Activated CD4-positive, alpha-beta memory T cell treated with anti-CD3 and anti-CD28 coated beads for 36 hours (primary cell): ENCODE data around the gene IFNAR1. TPM values are rescaled to one million over a fixed set of nuclear protein-coding genes. Genes with fewer than 3 reads are reported as not detected.
"Not testable (repeated sequence)": the region's sequence is repeated elsewhere in the genome, so short reads cannot be mapped to it uniquely, and the experiment has no call there.

ENCODE experiments used
- CTCF ChIA-PET: fragments of 350-600 bp; sonication (Branson Sonifier 250); formaldehyde crosslinking; loops from one replicate; lab custom pipeline; 2021; ENCODE audit warnings: antibody characterized with exemption, inconsistent platforms; lab: Charles Lee
- POLR2A ChIA-PET: fragments of 350-600 bp; sonication (Branson Sonifier 250); formaldehyde crosslinking; loops from one replicate; lab custom pipeline; 2021; ENCODE audit warnings: antibody characterized with exemption; lab: Charles Lee
- DNase-seq: peaks from one replicate; pipeline ENCODE4 v3.0.0-alpha.2; 2020
- H3K27ac Mint-ChIP-seq: one replicate; pipeline ENCODE4 v1.8.0; 2021; ENCODE audit warnings: mixed read lengths
- H3K27me3 Mint-ChIP-seq: one replicate; pipeline ENCODE4 v1.8.0; 2021; ENCODE audit warnings: mixed read lengths
- H3K36me3 Mint-ChIP-seq: one replicate; pipeline ENCODE4 v1.8.0; 2021; ENCODE audit warnings: mixed read lengths
- H3K4me1 Mint-ChIP-seq: one replicate; pipeline ENCODE4 v1.8.0; 2021; ENCODE audit warnings: low read depth, mixed read lengths
- H3K4me3 Mint-ChIP-seq: one replicate; pipeline ENCODE4 v1.8.0; 2021; ENCODE audit warnings: mild to moderate bottlenecking, mixed read lengths
- H3K9me3 Mint-ChIP-seq: one replicate; pipeline ENCODE4 v1.8.0; 2021; ENCODE audit warnings: mixed read lengths
- intact Hi-C: fragments of 100-400 bp; cut with micrococcal nuclease; formaldehyde crosslinking; loops from one replicate; pipeline ENCODE4 v1.15.1; 2023
- total RNA-seq, 2 experiments: library from RNA; stranded (reverse); gene quantifications; one replicate each; pipeline ENCODE4 v1.2.3, GENCODE V29; 2021

The IFNAR1 gene
- total RNA-seq, 2 experiments from 2014 or later, result 28.0 to 32.0 TPM

DNA sequence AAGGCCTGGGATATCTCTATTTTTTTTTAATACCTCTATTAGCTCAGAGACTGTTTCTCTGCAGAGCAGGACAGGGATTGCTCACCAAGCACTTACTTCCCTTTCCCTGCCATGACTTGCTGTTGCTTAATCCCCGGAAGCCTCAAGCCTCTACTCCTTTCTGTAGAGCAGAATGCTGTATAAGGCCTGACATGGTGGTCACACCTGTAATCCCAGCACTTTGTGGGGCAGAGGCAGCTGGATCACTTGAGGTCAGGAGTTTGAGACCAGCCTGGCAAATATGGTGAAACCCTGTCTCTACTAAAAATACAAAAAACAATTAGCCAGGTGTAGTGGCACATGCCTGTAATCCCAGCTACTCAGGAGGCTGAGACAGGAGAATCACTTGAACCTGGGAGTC, 55.2 kb downstream of the IFNAR1 start:
- ChIA-PET CTCF (interaction anchor here (1.2 to 4.7 kb wide), 5 partner anchors 10 to 183 kb away, joined by 4 to 20 read pairs (median 7); no protein-coding TSS in a partner anchor), POLR2A (interaction anchor here (1.3 to 1.9 kb wide), 3 partner anchors 18 to 55 kb away, joined by 5 to 10 read pairs (median 8); partner anchors contain the start of gene IFNAR1)
- not testable (repeated sequence) for H3K27me3 Mint-ChIP-seq, H3K36me3 Mint-ChIP-seq, DNase-seq, H3K9me3 Mint-ChIP-seq
- peak overlapping the region; percentile 44 for H3K4me3 Mint-ChIP-seq
- intact Hi-C loops, result loop anchor here (1.0 to 5.0 kb wide), 4 partner anchors 19 to 608 kb away; partner anchors contain the start of genes CRYZL1, ITSN1 and TMEM50B
- peaks cover 60% of the 10 kb centered on the region for H3K4me1 Mint-ChIP-seq
- peak overlapping the region; percentile 81 for H3K27ac Mint-ChIP-seq

DNA sequence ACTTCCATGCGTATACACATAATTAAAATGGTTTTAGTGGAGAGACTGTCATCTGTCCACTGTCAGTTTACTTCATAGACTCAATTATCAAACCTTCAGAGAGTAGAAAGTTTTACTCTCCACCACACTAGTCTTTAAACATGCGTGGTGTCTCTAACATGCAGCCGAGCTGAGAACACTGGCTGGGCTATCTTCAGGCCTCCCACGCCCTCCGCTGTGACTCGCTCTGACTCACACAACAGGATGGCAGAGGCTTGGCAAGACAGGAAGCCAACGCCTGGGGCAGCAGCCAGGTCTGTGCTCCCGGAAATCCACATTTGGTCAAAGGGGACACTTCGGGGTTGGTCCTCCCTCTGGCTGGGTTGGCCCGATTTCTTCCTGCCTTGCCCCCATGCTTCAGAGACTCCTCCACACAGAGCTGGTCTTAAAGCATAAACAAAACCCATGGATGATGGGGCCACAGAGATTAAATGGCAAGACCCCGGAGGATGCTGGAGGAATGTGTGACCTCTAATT, 55.8 kb downstream of the IFNAR1 start:
- DNase-seq, result peak; percentile 97
- no peaks in the 10 kb centered on the region for H3K36me3 Mint-ChIP-seq
- H3K27me3 Mint-ChIP-seq, result peaks cover 10% of the 10 kb centered on the region
- ChIA-PET POLR2A (interaction anchor here (0.7 to 1.9 kb wide), 6 partner anchors 19 to 209 kb away, joined by 3 to 10 read pairs (median 6); partner anchors contain the start of gene IFNAR1), CTCF (interaction anchor here (1.2 to 4.7 kb wide), 5 partner anchors 10 to 183 kb away, joined by 4 to 20 read pairs (median 7); no protein-coding TSS in a partner anchor)
- H3K9me3 Mint-ChIP-seq, result no peaks in the 10 kb centered on the region
- H3K4me1 Mint-ChIP-seq, result peaks cover 61% of the 10 kb centered on the region
- H3K4me3 Mint-ChIP-seq, result peak overlapping the region; percentile 44
- intact Hi-C loops, result loop anchor here (1.0 to 5.0 kb wide), 4 partner anchors 19 to 608 kb away; partner anchors contain the start of genes CRYZL1, ITSN1 and TMEM50B
- H3K27ac Mint-ChIP-seq, result peak overlapping the region; percentile 81

DNA sequence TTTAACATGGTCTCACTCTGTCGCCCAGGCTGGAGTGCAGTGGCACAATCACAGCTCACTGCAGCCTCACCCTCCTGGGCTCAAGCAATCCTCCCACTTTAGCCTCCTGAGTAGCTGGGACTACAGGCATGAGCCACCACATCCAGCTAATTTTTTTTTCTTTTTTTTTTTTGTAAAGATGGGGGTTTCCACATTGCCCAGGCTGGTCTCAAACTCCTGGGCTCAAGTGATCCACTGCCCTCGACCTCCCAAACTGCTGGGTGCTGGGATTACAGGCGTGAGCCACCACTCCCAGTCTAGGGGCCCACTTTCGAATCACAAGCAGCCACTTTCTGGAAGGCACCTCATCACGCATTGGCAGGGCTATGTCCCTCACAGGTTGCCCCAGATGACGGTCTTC, 56.6 kb downstream of the IFNAR1 start:
- H3K9me3 Mint-ChIP-seq, H3K27me3 Mint-ChIP-seq, H3K4me3 Mint-ChIP-seq, DNase-seq, H3K36me3 Mint-ChIP-seq: not testable (repeated sequence)
- POLR2A ChIA-PET, result interaction anchor here (1.1 to 1.9 kb wide), 4 partner anchors 20 to 208 kb away, joined by 3 to 10 read pairs (median 6); partner anchors contain the start of gene IFNAR1
- intact Hi-C loops, result loop anchor here (5.0 kb wide), 1 partner anchor 261 kb away; the partner anchor contains the start of genes CRYZL1 and ITSN1
- H3K27ac Mint-ChIP-seq, result peak overlapping the region; percentile 81
- CTCF ChIA-PET, result interaction anchor here (2.0 to 4.7 kb wide), 3 partner anchors 19 to 184 kb away, joined by 7 to 20 read pairs (median 18); no protein-coding TSS in a partner anchor
- H3K4me1 Mint-ChIP-seq, result peaks cover 62% of the 10 kb centered on the region

DNA sequence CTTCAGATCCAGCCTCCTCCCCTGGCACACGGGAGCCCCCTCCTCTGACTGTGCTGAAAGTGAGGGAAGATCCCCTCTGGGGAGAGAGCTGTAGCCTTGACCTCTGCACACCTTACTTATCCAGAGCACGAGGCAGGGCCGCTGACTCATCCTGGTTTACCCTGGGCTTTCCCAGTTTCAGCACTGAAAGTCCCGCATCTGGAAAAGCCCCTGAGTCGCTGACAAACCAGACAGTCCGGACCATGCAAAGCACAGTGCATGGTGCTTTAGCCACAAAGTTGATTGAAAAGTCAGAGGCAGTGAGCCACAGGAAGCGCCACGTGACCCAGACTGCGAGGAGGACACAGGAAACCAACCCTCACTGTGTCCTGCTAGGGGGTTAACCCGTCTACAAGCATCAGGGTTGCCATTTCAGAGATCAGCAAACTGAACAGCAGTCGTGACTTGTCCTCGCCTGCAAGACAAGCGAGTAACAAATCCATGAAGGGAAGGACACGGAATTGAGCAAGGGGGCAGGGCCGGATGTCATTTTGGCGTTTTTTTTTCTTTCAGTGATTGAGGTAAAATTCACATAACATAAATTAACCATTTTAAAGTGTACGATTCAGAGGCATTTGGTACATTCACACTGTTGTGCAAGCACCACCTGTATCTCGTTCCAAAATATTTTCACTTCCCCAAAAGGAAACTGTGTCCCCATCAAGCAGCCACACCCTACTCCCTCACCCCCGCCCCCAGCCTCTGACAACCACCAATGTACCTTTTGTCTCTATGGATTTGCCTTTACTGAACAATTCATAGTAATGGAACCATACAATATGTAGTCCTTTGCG, 58.5 kb downstream of the IFNAR1 start:
- intact Hi-C loops, result loop anchor here (1.0 to 5.0 kb wide), 8 partner anchors 21 to 450 kb away; partner anchors contain the start of genes CRYZL1, IFNAR1, ITSN1 and SON
- ChIA-PET CTCF (interaction anchor here (0.6 to 1.7 kb wide), 3 partner anchors 22 to 715 kb away, joined by 3 to 7 read pairs (median 3); no protein-coding TSS in a partner anchor), POLR2A (no interaction called here)
- Mint-ChIP-seq H3K4me1 (peaks cover 62% of the 10 kb centered on the region), H3K4me3 (peak overlapping the region; percentile 60), H3K27ac (peak overlapping the region; percentile 58), H3K9me3 (no peaks in the 10 kb centered on the region), H3K27me3 (peaks cover 8% of the 10 kb centered on the region), H3K36me3 (no peaks in the 10 kb centered on the region)
- peak; percentile 91 for DNase-seq

DNA sequence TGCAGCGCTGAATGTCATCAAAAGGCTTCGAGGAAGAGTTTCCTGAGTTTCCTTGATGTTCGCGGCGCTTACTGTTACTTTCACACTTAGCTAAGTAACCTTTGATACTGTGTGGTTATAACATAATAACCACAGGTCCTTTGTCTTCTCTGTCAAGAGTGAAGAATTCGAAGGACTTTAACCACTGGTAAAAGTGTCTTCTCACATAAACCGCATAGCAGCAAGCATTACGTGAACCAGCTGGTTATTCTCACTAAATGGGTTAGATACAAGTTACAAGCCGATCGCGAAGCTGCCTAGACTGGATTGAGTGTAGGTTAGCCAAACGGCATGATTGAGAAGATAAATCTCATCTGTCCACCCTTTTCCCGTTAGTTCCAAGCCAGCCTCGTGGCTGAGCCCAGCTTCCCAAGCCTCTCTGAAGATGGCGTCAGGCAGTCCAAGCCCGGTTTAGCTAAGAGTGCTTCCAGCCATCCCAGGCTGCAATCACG, 60.1 kb downstream of the IFNAR1 start:
- POLR2A ChIA-PET, result interaction anchor here (0.6 to 2.3 kb wide), 5 partner anchors 22 to 60 kb away, joined by 4 to 10 read pairs (median 4); partner anchors contain the start of gene IFNAR1

DNA sequence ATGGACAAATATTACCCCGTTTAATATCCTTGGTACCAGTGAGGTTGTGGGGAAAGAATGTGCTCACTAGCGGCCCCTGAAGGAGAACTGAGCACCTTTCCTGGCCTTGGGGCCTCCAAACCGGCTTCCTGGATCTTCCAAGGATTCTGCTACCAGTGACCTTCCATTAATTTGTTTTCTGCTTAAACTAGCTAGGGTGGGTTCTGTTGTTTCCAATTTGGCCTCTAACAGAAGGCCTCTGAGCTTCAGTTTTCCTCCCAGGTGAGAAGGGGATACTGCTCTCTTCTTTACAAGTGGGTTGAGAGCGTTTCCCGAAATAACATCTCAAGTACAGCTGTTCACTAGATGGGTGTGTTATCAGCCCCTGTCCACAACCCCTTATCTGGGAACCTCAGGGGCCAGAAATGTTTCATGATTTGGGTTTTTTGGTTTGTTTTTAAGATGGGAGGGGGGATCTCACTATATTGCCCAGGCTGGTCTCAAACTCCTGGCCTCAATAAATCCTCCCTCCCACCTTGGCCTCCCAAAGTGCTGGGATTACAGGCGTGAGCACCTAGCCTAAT, 61.5 kb downstream of the IFNAR1 start:
- Mint-ChIP-seq H3K27ac (no peak overlapping the region), H3K4me3 (no peak overlapping the region), H3K9me3 (no peaks in the 10 kb centered on the region), H3K4me1 (peaks cover 41% of the 10 kb centered on the region), H3K36me3 (no peaks in the 10 kb centered on the region), H3K27me3 (peaks cover 16% of the 10 kb centered on the region)
- CTCF ChIA-PET, result interaction anchor here (0.7 to 2.6 kb wide), 6 partner anchors 10 to 469 kb away, joined by 3 to 12 read pairs (median 7); no protein-coding TSS in a partner anchor
- no peak for DNase-seq
- intact Hi-C loops, result no loop called here
- POLR2A ChIA-PET, result interaction anchor here (2.3 kb wide), 1 partner anchor 48 kb away, joined by 8 read pairs; no protein-coding TSS in a partner anchor

More for the DNA sequence above, 60.1 kb downstream of the IFNAR1 start:
- peaks cover 13% of the 10 kb centered on the region for H3K27me3 Mint-ChIP-seq
- no peaks in the 10 kb centered on the region for H3K9me3 Mint-ChIP-seq
- H3K4me3 Mint-ChIP-seq, result peak overlapping the region; percentile 37
- intact Hi-C loops, result loop anchor here (5.0 kb wide), 1 partner anchor 257 kb away; the partner anchor contains the start of genes CRYZL1 and ITSN1
- H3K36me3 Mint-ChIP-seq, result no peaks in the 10 kb centered on the region
- peak overlapping the region; percentile 38 for H3K27ac Mint-ChIP-seq
- DNase-seq, result peak; percentile 36
- H3K4me1 Mint-ChIP-seq, result peaks cover 56% of the 10 kb centered on the region
- CTCF ChIA-PET, result interaction anchor here (0.8 to 2.6 kb wide), 10 partner anchors 9 to 468 kb away, joined by 3 to 22 read pairs (median 8); no protein-coding TSS in a partner anchor

DNA sequence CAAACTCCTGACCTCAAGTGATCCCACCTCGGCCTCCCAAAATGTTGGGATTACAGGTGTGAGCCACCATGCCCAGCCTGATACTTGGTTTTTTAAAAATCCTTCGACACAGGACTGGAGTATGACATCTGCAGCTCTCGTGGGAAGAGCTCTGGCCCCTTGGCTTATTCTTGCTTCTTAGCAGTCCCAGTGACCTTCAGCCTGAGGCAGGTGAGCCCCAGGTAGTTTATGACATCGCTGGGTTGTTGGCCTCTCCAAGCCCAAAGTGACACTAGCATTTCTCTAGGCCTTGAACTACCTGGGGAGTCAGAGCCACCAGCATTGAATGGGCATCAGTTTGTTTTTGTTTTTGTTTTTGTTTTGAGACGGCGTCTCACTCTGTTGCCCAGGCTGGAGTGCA, 62.5 kb downstream of the IFNAR1 start:
- Mint-ChIP-seq H3K27ac (no peak overlapping the region), H3K4me3 (no peak overlapping the region), H3K9me3 (no peaks in the 10 kb centered on the region), H3K36me3 (no peaks in the 10 kb centered on the region), H3K4me1 (peaks cover 33% of the 10 kb centered on the region), H3K27me3 (peaks cover 16% of the 10 kb centered on the region)
- intact Hi-C loops, result no loop called here
- no peak for DNase-seq
- ChIA-PET CTCF (interaction anchor here (1.1 kb wide), 1 partner anchor 57 kb away, joined by 3 read pairs; no protein-coding TSS in a partner anchor), POLR2A (no interaction called here)

DNA sequence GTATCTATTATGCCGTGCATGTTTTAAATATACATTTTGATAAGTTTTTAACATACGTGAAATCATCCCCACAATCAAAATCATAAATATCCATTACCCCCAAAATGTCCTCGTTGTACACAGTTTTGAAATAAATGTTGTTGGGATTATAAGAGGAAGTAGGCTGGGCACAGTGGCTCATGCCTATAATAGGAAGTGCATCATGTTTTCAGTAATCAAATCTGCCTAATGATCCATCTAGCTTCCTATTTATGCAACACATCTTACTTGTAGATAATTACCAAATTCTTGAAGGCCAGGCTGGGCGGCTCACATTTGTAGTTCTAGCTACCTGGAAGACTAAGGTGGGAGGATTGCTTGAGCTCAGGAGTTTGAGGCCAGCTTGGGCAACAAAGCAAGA, 63.4 kb downstream of the IFNAR1 start:
- H3K36me3 Mint-ChIP-seq, result no peaks in the 10 kb centered on the region

DNA sequence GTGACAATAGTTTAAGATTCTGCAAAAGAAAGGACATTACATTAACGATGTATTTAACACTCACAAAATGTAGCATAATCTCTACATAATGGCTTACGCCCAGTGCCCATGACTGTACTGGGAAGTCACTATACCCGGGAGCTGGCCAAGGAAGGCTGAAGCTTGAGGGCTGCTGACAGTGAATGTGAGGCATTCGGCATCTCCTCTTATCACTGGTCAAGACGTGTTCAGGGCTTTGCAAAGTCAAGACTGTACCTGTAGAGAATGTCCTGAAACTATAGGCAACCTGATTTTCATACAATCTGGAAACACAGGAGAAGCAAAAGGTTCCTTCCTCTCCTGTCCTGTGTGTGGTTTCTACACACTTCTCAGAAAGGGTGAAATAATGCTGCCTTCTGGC, 65.7 kb downstream of the IFNAR1 start:
- intact Hi-C loops, result no loop called here
- H3K4me3 Mint-ChIP-seq, result no peak overlapping the region
- H3K4me1 Mint-ChIP-seq, result peaks cover 1% of the 10 kb centered on the region
- H3K27me3 Mint-ChIP-seq, result peaks cover 18% of the 10 kb centered on the region
- H3K36me3 Mint-ChIP-seq, result no peaks in the 10 kb centered on the region
- POLR2A ChIA-PET, result no interaction called here
- CTCF ChIA-PET, result no interaction called here
- DNase-seq, result no peak
- H3K27ac Mint-ChIP-seq, result no peak overlapping the region
- no peaks in the 10 kb centered on the region for H3K9me3 Mint-ChIP-seq

More for the DNA sequence above, 63.4 kb downstream of the IFNAR1 start:
- ChIA-PET CTCF (no interaction called here), POLR2A (no interaction called here)
- no peaks in the 10 kb centered on the region for H3K9me3 Mint-ChIP-seq
- intact Hi-C loops, result no loop called here
- DNase-seq, result no peak
- no peak overlapping the region for H3K4me3 Mint-ChIP-seq
- H3K4me1 Mint-ChIP-seq, result peaks cover 24% of the 10 kb centered on the region
- peaks cover 19% of the 10 kb centered on the region for H3K27me3 Mint-ChIP-seq
- peak overlapping the region; percentile 23 for H3K27ac Mint-ChIP-seq

DNA sequence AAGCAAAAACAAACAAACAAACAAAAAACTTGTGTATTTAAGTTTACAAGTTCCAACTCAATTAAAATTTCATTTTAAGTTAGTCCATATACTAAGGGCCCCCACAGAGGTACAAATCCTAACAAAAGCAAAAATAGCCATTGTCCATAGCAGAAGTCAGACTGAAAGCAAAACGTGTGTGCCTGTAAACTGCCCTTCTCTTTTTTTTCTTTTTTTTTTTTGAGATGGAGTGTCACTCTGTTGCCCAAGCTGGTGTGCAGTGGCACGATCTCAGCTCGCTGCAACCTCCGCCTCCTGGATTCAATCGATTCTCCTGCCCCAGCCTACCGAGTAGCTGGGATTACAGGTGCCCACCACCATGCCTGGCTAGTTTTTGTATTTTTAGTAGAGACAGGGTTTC, 66.9 kb downstream of the IFNAR1 start:
- CTCF ChIA-PET, result interaction anchor here (1.3 kb wide), 1 partner anchor 53 kb away, joined by 4 read pairs; no protein-coding TSS in a partner anchor
- POLR2A ChIA-PET, result no interaction called here
- peaks cover 16% of the 10 kb centered on the region for H3K27me3 Mint-ChIP-seq
- no peak for DNase-seq
- H3K4me1 Mint-ChIP-seq, result no peaks in the 10 kb centered on the region
- no peak overlapping the region for H3K4me3 Mint-ChIP-seq
- H3K36me3 Mint-ChIP-seq, result no peaks in the 10 kb centered on the region
- H3K9me3 Mint-ChIP-seq, result no peaks in the 10 kb centered on the region
- H3K27ac Mint-ChIP-seq, result no peak overlapping the region
- intact Hi-C loops, result no loop called here
